Stimulated activated effector memory CD8-positive, alpha-beta T cell treated with anti-CD3 and anti-CD28 coated beads, Interleukin-12 subunit alpha, Interleukin-12 subunit beta, amount 100 ng/mL, for 72 hours (primary cell): ENCODE results near the gene IPP.

Experiments used
- ATAC-seq: fragments of 150-1000 bp; cut with Tn5 transposase; 2 replicates; pipeline ENCODE4 v1.10.0; 2021
- DNase-seq, 2 donors: peaks; one replicate each; pipeline ENCODE4 v3.0.0; 2021 to 2022; ENCODE audit warnings: low spot score in 2 of 2
- H3K27ac Mint-ChIP-seq: one replicate; pipeline ENCODE4 v1.8.0; 2022; ENCODE audit warnings: mild to moderate bottlenecking, mixed read lengths
- H3K36me3 Mint-ChIP-seq: one replicate; pipeline ENCODE4 v1.8.0; 2022; ENCODE audit warnings: mild to moderate bottlenecking, mixed read lengths
- H3K4me1 Mint-ChIP-seq: one replicate; pipeline ENCODE4 v1.8.0; 2022; ENCODE audit warnings: mixed read lengths
- H3K4me3 Mint-ChIP-seq: one replicate; pipeline ENCODE4 v1.8.0; 2022; ENCODE audit warnings: mild to moderate bottlenecking, mixed read lengths
- H3K9me3 Mint-ChIP-seq: one replicate; pipeline ENCODE4 v1.8.0; 2022; ENCODE audit warnings: mixed read lengths

The IPP gene

DNA sequence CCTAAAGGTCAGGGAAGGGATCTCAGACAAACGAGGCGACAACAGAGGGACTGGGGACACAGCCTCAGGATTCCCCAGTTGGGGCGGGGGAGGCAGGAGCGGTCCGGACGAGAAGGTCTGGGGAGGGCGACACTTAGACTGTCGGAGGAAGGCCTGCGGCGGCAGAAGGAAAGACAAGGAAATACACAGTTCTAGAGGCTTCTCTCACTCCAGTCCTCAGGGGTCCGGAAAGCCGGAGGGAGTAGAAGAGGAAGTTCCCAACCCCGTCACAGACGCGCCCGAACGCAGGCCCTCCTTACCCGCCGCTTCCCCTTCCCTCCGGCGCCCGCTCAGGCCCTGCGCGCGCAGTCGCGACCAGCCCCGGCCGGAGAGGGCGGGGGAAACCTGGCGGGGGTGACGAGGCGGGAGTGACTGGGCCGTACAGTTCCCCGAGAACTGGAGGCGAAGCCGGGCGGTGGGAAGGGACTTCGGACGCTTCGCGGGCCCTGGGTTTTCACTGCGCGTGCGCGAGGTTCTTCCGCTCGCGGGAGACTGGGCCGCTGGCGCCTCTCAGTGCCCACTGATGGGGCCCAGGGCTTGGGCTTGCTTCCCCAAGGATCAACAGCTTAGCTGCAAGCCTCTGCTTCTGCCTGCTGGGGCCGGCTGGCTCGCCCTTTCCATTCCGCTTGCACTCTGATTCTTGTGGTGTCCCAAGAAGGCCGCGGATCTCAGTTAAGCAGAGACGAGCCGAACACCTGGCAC lies at the start of gene IPP:
Gene IPP, minus strand, starts transcription at position 356 of the 741 bp plus-strand sequence. CDS start 4,242 bp downstream, outside the sequence.
- peak within 1 kb of the TSS; percentile 99 for H3K27ac Mint-ChIP-seq
- DNase-seq (peak; percentile 91 to 98), ATAC-seq (peak; percentile 99)
- peaks cover 7% of the 10 kb centered on the region for H3K4me1 Mint-ChIP-seq
- peaks cover 3% of the 10 kb centered on the region for H3K9me3 Mint-ChIP-seq
- peaks cover 22% of the 10 kb centered on the region for H3K36me3 Mint-ChIP-seq
- H3K4me3 Mint-ChIP-seq: peak within 1 kb of the TSS; percentile 98

GRCh38 chr1:45796946-45797345 lies 46.5 kb upstream of the IPP start:
- DNase-seq (no peak), ATAC-seq (no peak)
- Mint-ChIP-seq H3K4me1 (peaks cover 2% of the 10 kb centered on the region), H3K9me3 (no peaks in the 10 kb centered on the region), H3K4me3 (no peak overlapping the region), H3K36me3 (no peaks in the 10 kb centered on the region), H3K27ac (no peak overlapping the region)

GRCh38 chr1:45796381-45796780 lies 45.9 kb upstream of the IPP start:
- no peaks in the 10 kb centered on the region for H3K9me3 Mint-ChIP-seq
- ATAC-seq (no peak), DNase-seq (no peak)
- H3K4me3 Mint-ChIP-seq: no peak overlapping the region
- no peaks in the 10 kb centered on the region for H3K4me1 Mint-ChIP-seq
- H3K27ac Mint-ChIP-seq: no peak overlapping the region
- H3K36me3 Mint-ChIP-seq: no peaks in the 10 kb centered on the region

- H3K4me1 Mint-ChIP-seq: no peaks in the 10 kb centered on the region
- H3K9me3 Mint-ChIP-seq: no peaks in the 10 kb centered on the region
- no peak overlapping the region for H3K4me3 Mint-ChIP-seq
- H3K27ac Mint-ChIP-seq: no peak overlapping the region
- DNase-seq (no peak), ATAC-seq (no peak)
- no peaks in the 10 kb centered on the region for H3K36me3 Mint-ChIP-seq
These were observed 43.6 kb upstream of the IPP start for GRCh38 chr1:45793942-45794604.

DNA sequence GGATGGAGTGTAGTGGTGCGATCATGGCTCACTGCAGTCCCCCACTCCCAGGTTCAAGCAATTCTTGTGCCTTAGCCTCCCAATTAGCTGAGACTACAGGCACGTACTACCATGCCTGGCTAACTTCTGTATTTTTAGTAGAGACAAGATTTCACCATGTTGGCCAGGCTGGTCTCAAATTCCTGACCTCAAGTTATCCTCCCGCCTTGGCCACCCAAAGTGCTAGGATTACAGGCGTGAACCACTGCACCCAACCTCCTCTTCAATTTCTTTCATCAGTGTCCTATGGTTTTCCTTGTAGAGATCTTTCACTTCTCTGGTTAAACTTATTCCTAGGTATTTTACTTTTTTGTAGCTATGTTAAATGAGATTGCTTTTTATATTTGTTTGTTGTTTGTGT lies 42.3 kb upstream of the IPP start:
- no peaks in the 10 kb centered on the region for H3K36me3 Mint-ChIP-seq
- H3K4me3 Mint-ChIP-seq: no peak overlapping the region
- H3K27ac Mint-ChIP-seq: no peak overlapping the region
- DNase-seq (no peak), ATAC-seq (no peak)
- no peaks in the 10 kb centered on the region for H3K4me1 Mint-ChIP-seq
- no peaks in the 10 kb centered on the region for H3K9me3 Mint-ChIP-seq

- H3K9me3 Mint-ChIP-seq: no peaks in the 10 kb centered on the region
- ATAC-seq (no peak), DNase-seq (no peak)
- no peak overlapping the region for H3K4me3 Mint-ChIP-seq
- H3K4me1 Mint-ChIP-seq: peaks cover 8% of the 10 kb centered on the region
- no peak overlapping the region for H3K27ac Mint-ChIP-seq
- no peaks in the 10 kb centered on the region for H3K36me3 Mint-ChIP-seq
These were observed 39.1 kb upstream of the IPP start for GRCh38 chr1:45789601-45790000.

GRCh38 chr1:45787905-45788304 lies 37.5 kb upstream of the IPP start:
- Mint-ChIP-seq H3K27ac (no peak overlapping the region), H3K4me1 (peaks cover 8% of the 10 kb centered on the region), H3K9me3 (no peaks in the 10 kb centered on the region), H3K4me3 (no peak overlapping the region), H3K36me3 (no peaks in the 10 kb centered on the region)
- DNase-seq (no peak), ATAC-seq (no peak)

GRCh38 chr1:45785583-45785982 lies 35.1 kb upstream of the IPP start:
- Mint-ChIP-seq H3K27ac (peak overlapping the region; percentile 32), H3K9me3 (no peaks in the 10 kb centered on the region)
- no peak for DNase-seq

GRCh38 chr1:45775794-45776193 lies 25.3 kb upstream of the IPP start:
- Mint-ChIP-seq H3K4me1 (no peaks in the 10 kb centered on the region), H3K9me3 (no peaks in the 10 kb centered on the region), H3K4me3 (no peak overlapping the region), H3K27ac (no peak overlapping the region), H3K36me3 (no peaks in the 10 kb centered on the region)
- ATAC-seq: no peak
- no peak for DNase-seq

More at GRCh38 chr1:45785583-45785982, 35.1 kb upstream of the IPP start:
- ATAC-seq: peak; percentile 87
- Mint-ChIP-seq H3K36me3 (no peaks in the 10 kb centered on the region), H3K4me3 (peak overlapping the region; percentile 43), H3K4me1 (peaks cover 8% of the 10 kb centered on the region)

DNA sequence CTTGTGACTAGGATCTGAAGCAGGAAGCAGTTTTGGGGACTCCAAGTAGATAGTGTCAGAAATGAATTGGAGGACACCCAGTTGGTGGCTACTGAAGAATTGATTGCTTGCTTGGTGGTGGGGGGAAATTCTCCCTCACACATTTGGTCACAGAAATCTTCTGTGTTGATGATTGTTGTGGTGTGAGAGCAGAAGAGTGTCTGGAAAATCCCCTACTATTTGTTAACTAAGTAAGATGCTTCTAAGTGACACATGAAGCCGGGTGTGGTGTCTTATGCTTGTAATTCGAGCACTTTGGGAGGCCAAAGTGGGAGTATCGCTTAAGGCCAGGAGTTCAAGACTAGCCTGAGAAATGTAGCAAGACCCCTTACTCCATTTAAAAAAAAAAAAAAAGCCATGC lies 22.5 kb upstream of the IPP start:
- H3K9me3 Mint-ChIP-seq: no peaks in the 10 kb centered on the region
- no peaks in the 10 kb centered on the region for H3K4me1 Mint-ChIP-seq
- DNase-seq: no peak
- no peak overlapping the region for H3K4me3 Mint-ChIP-seq
- no peaks in the 10 kb centered on the region for H3K36me3 Mint-ChIP-seq
- no peak for ATAC-seq
- no peak overlapping the region for H3K27ac Mint-ChIP-seq

DNA sequence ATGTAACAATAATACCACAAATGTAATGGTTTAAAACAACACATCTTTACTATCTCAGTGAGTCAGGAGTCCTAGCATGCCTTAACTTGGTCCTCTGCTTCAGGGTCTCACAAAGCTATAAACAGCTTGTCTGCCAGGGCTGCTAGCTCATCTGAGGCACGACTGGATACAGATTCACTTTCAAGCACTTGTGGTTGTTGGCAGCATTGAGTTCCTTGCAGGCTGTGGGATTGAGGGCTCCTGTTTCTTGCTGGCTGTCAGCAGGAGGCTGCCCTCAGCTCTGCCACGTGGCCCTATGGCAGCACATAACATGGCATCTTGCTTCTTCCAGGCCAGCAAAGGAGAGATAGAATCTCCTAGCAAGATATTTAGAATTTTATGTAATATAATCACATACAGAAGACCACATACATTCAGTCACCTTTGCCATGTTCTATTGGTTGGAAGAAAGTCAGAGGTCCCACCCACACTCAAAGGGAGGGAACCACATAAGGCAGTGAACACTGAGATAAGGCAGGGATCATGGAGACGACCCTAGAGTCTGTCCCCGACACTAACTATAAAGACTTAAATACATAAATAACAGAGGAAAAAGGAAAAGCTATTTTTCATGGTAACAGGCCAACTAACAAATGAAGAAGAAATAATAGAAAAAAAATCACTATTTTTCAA lies 18.9 kb upstream of the IPP start:
- no peaks in the 10 kb centered on the region for H3K9me3 Mint-ChIP-seq
- DNase-seq (no peak), ATAC-seq (no peak)
- H3K27ac Mint-ChIP-seq: no peak overlapping the region
- no peaks in the 10 kb centered on the region for H3K4me1 Mint-ChIP-seq
- no peak overlapping the region for H3K4me3 Mint-ChIP-seq
- no peaks in the 10 kb centered on the region for H3K36me3 Mint-ChIP-seq

- no peak overlapping the region for H3K4me3 Mint-ChIP-seq
- no peak overlapping the region for H3K27ac Mint-ChIP-seq
- no peak for ATAC-seq
- H3K4me1 Mint-ChIP-seq: no peaks in the 10 kb centered on the region
- no peaks in the 10 kb centered on the region for H3K36me3 Mint-ChIP-seq
- no peak for DNase-seq
- no peaks in the 10 kb centered on the region for H3K9me3 Mint-ChIP-seq
These were observed 16.6 kb upstream of the IPP start for GRCh38 chr1:45767035-45767434.

- DNase-seq (no peak), ATAC-seq (no peak)
- Mint-ChIP-seq H3K4me1 (no peaks in the 10 kb centered on the region), H3K36me3 (no peaks in the 10 kb centered on the region), H3K27ac (no peak overlapping the region), H3K9me3 (no peaks in the 10 kb centered on the region), H3K4me3 (no peak overlapping the region)
These were observed 15.7 kb upstream of the IPP start for GRCh38 chr1:45765999-45766792.

- Mint-ChIP-seq H3K36me3 (no peaks in the 10 kb centered on the region), H3K27ac (no peak overlapping the region), H3K4me1 (no peaks in the 10 kb centered on the region), H3K4me3 (no peak overlapping the region), H3K9me3 (no peaks in the 10 kb centered on the region)
- ATAC-seq: no peak
- DNase-seq: no peak
These were observed 11.8 kb upstream of the IPP start for GRCh38 chr1:45762291-45762690.

- peaks cover 3% of the 10 kb centered on the region for H3K9me3 Mint-ChIP-seq
- no peak for ATAC-seq
- DNase-seq: no peak
- H3K36me3 Mint-ChIP-seq: peaks cover 2% of the 10 kb centered on the region
- no peaks in the 10 kb centered on the region for H3K4me1 Mint-ChIP-seq
- H3K27ac Mint-ChIP-seq: no peak overlapping the region
- no peak overlapping the region for H3K4me3 Mint-ChIP-seq
These were observed 5.2 kb upstream of the IPP start for GRCh38 chr1:45755697-45756096.
